ENCODE measurements around the gene TNFAIP8L2.
A peak's percentile ranks its signal among the peaks of the same experiment; 100 is the strongest.

The TNFAIP8L2 gene

GRCh38 chr1:151164732-151165280 lies 8.4 kb downstream of the TNFAIP8L2 start:
- no peak for DNase-seq (ENCODE audit: low read depth, low spot score)
- Histone ChIP-seq H3K9ac (ENCODE audit: insufficient read length, low read depth) (peak overlapping the region; percentile 97), H3K4me3 (ENCODE audit: insufficient read length, low read depth) (peak overlapping the region; percentile 96), H3K9me3 (ENCODE audit: insufficient read depth, low read length) (no peaks in the 10 kb centered on the region), H3K36me3 (ENCODE audit: insufficient read depth, insufficient read length, low read length) (peaks cover 52% of the 10 kb centered on the region), H3K4me1 (ENCODE audit: insufficient read depth, insufficient read length) (peaks cover 6% of the 10 kb centered on the region), H3K27me3 (ENCODE audit: insufficient read depth, insufficient read length) (no peaks in the 10 kb centered on the region)
- TF ChIP-seq ZNF274 (IDR thresholded peaks at IDR 0.05; ENCODE audit: low read depth, low read length) (no peak), YY1 (IDR thresholded peaks at IDR 0.05; ENCODE audit: insufficient read depth, insufficient read length) (no peak), SUZ12 (IDR thresholded peaks at IDR 0.05; ENCODE audit: extremely low read depth, insufficient read depth, insufficient read length) (no peak)

DNA sequence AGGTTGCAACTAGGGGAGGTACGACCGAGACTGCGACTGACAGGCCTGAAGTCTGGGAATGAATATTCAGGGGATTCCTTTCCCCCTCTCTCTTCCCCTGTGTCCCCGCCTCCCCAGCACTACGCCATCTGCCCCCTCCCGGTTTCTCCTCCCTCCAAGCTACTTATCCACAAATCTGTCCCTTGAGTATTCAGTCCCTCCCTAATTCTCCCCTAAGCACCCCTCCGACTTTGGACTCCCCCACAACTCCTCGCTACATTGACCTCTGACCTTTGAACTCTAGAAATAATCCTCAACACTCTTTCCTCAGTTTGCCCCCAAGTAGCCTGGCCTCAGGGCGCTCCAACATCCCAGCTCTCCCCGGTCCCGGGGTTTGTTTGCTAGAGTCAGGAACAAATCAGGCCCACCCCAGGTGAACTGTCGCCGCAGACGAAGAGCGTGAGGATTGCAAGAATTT lies 8.9 kb downstream of the TNFAIP8L2 start:
- peak; percentile 83 for DNase-seq (ENCODE audit: low read depth, low spot score)
- Histone ChIP-seq H3K27me3 (ENCODE audit: insufficient read depth, insufficient read length) (no peaks in the 10 kb centered on the region), H3K9me3 (ENCODE audit: insufficient read depth, low read length) (no peaks in the 10 kb centered on the region), H3K4me3 (ENCODE audit: insufficient read length, low read depth) (peak overlapping the region; percentile 96), H3K4me1 (ENCODE audit: insufficient read depth, insufficient read length) (peaks cover 8% of the 10 kb centered on the region), H3K36me3 (ENCODE audit: insufficient read depth, insufficient read length, low read length) (peaks cover 56% of the 10 kb centered on the region), H3K9ac (ENCODE audit: insufficient read length, low read depth) (peak overlapping the region; percentile 97)
- TF ChIP-seq YY1 (IDR thresholded peaks at IDR 0.05; ENCODE audit: insufficient read depth, insufficient read length) = no peak

DNA sequence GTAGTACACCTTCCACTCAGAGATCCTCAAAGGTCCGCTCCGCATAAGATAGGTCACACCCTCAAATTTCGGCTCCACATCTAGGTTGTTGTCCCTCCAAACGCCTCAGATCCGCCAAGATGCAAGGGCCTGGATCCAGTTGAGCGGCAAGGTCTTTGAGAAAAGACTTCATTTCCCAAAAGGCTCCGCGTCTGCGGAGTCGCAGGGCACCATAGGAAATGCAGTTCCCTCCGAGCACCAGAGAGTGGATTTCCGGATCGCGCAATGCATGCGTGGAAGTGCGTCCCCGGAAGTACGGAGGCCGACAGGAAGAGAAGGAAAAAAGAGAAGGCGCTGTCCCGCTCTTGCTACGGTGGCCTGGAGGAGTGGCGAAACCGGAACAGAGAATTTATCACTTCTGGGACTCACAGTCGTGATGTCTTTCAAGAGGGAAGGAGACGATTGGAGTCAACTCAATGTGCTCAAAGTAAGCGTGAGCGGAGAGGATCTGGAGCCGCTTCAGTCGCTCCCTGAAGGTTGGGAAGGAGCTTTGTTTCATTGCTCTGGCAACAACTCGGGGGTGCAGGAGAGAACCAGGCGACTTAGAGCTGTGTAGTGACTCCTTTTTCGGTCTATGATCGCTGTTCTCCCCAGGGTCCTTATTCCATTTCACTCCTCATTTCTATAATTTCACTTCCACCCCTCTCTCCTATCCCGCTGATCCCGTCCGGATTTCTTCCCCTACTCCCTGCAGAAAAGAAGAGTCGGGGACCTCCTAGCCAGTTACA lies 9.5 kb downstream of the TNFAIP8L2 start, which contains the start of the genes LYSMD1 and SCNM1:
Gene LYSMD1, minus strand, starts transcription at position 165 of the 767 bp plus-strand sequence. CDS start 644 bp downstream, outside the sequence.
Gene SCNM1, plus strand, starts transcription at position 407 of the 767 bp plus-strand sequence. Its CDS starts 9 bp downstream, at position 416.
- Histone ChIP-seq H3K9ac (ENCODE audit: insufficient read length, low read depth) (peak within 1 kb of the TSS; percentile 97), H3K9me3 (ENCODE audit: insufficient read depth, low read length) (no peaks in the 10 kb centered on the region), H3K27me3 (ENCODE audit: insufficient read depth, insufficient read length) (no peaks in the 10 kb centered on the region), H3K36me3 (ENCODE audit: insufficient read depth, insufficient read length, low read length) (peaks cover 56% of the 10 kb centered on the region), H3K4me1 (ENCODE audit: insufficient read depth, insufficient read length) (peaks cover 10% of the 10 kb centered on the region), H3K4me3 (ENCODE audit: insufficient read length, low read depth) (peak within 1 kb of the TSS; percentile 96)
- TF ChIP-seq SUZ12 (IDR thresholded peaks at IDR 0.05; ENCODE audit: extremely low read depth, insufficient read depth, insufficient read length) (no peak), YY1 (IDR thresholded peaks at IDR 0.05; ENCODE audit: insufficient read depth, insufficient read length) (no peak), ZNF274 (IDR thresholded peaks at IDR 0.05; ENCODE audit: low read depth, low read length) (no peak)
- DNase-seq (ENCODE audit: low read depth, low spot score) = peak; percentile 99

DNA sequence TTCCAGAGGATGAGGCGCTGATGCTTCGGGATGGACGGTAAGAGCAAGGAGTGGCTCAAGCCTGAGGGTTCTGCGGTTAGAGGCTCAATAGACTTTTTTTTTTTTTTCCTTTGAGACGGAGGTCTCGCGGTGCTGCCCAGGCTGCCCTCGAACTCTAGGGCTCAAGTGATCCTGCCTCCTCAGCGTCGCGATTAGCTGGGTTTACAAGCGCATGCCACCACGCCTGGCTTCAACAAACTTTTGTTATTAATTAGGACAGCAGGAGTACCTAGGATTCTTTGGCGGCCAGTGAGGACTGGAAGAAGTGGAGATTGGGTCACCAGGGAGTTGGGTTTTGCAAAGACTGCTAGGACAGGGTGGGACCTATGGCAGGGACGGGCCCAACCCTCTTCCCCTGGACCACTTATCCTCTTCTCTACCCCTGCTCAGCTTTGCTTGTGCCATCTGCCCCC lies 10.1 kb downstream of the TNFAIP8L2 start:
- no peak for DNase-seq (ENCODE audit: low read depth, low spot score)
- Histone ChIP-seq H3K9me3 (ENCODE audit: insufficient read depth, low read length) (no peaks in the 10 kb centered on the region), H3K36me3 (ENCODE audit: insufficient read depth, insufficient read length, low read length) (peaks cover 58% of the 10 kb centered on the region), H3K4me3 (ENCODE audit: insufficient read length, low read depth) (peak overlapping the region; percentile 96), H3K9ac (ENCODE audit: insufficient read length, low read depth) (peak overlapping the region; percentile 97), H3K27me3 (ENCODE audit: insufficient read depth, insufficient read length) (no peaks in the 10 kb centered on the region), H3K4me1 (ENCODE audit: insufficient read depth, insufficient read length) (peaks cover 10% of the 10 kb centered on the region)
- no peak for TF ChIP-seq SUZ12 (IDR thresholded peaks at IDR 0.05; ENCODE audit: extremely low read depth, insufficient read depth, insufficient read length)
- TF ChIP-seq ZNF274 (IDR thresholded peaks at IDR 0.05; ENCODE audit: low read depth, low read length) = no peak
- no peak for TF ChIP-seq YY1 (IDR thresholded peaks at IDR 0.05; ENCODE audit: insufficient read depth, insufficient read length)

DNA sequence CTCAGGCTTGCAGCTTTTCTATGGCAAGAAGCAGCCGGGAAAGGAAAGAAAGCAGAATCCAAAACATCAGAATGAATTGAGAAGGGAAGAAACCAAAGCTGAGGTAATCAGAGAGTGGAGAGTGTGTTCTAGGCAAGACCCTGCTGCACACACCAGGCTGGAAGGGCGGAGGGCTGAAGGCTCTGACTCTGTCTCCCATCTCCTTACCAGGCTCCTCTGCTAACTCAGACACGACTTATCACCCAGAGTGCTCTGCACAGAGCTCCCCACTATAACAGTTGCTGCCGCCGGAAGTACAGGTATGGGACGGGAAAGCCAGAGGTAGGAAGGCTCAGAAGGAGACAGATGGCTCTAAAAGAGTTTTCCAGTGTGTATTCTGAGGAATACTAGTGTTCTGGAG lies 10.7 kb downstream of the TNFAIP8L2 start:
- TF ChIP-seq ZNF274 (IDR thresholded peaks at IDR 0.05; ENCODE audit: low read depth, low read length) = no peak
- peak overlapping the region; percentile 96 for H3K4me3 ChIP-seq (ENCODE audit: insufficient read length, low read depth)
- peak overlapping the region; percentile 97 for H3K9ac ChIP-seq (ENCODE audit: insufficient read length, low read depth)
- H3K27me3 ChIP-seq (ENCODE audit: insufficient read depth, insufficient read length) = no peaks in the 10 kb centered on the region
- peaks cover 58% of the 10 kb centered on the region for H3K36me3 ChIP-seq (ENCODE audit: insufficient read depth, insufficient read length, low read length)
- peaks cover 10% of the 10 kb centered on the region for H3K4me1 ChIP-seq (ENCODE audit: insufficient read depth, insufficient read length)
- DNase-seq (ENCODE audit: low read depth, low spot score) = no peak
- no peaks in the 10 kb centered on the region for H3K9me3 ChIP-seq (ENCODE audit: insufficient read depth, low read length)

DNA sequence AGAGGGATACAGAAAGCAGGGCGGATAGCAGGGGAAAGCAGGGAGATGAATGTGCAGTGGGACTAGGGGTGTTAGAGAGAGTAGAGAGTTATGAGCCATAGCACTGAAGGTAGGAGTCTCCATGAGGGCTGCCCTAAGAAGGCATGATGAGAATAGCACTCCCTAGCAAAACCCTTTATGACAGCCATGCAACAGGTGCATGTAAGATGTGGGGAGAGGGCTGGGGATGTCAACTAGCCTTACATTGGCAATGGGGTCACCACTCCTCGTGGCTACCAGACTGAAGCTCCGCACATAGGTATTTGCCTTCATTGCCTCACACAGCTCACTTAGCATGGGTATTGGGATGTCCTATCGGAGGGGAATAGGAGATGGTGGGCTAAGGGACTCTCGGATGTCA lies 14.7 kb downstream of the TNFAIP8L2 start:
- no peak overlapping the region for H3K4me3 ChIP-seq (ENCODE audit: insufficient read length, low read depth)
- no peak overlapping the region for H3K9ac ChIP-seq (ENCODE audit: insufficient read length, low read depth)
- no peak for DNase-seq (ENCODE audit: low read depth, low spot score)
- H3K9me3 ChIP-seq (ENCODE audit: insufficient read depth, low read length) = no peaks in the 10 kb centered on the region
- no peaks in the 10 kb centered on the region for H3K27me3 ChIP-seq (ENCODE audit: insufficient read depth, insufficient read length)
- H3K4me1 ChIP-seq (ENCODE audit: insufficient read depth, insufficient read length) = peaks cover 10% of the 10 kb centered on the region
- H3K36me3 ChIP-seq (ENCODE audit: insufficient read depth, insufficient read length, low read length) = peaks cover 78% of the 10 kb centered on the region
- TF ChIP-seq SUZ12 (IDR thresholded peaks at IDR 0.05; ENCODE audit: extremely low read depth, insufficient read depth, insufficient read length) (no peak), YY1 (IDR thresholded peaks at IDR 0.05; ENCODE audit: insufficient read depth, insufficient read length) (no peak), ZNF274 (IDR thresholded peaks at IDR 0.05; ENCODE audit: low read depth, low read length) (no peak)

DNA sequence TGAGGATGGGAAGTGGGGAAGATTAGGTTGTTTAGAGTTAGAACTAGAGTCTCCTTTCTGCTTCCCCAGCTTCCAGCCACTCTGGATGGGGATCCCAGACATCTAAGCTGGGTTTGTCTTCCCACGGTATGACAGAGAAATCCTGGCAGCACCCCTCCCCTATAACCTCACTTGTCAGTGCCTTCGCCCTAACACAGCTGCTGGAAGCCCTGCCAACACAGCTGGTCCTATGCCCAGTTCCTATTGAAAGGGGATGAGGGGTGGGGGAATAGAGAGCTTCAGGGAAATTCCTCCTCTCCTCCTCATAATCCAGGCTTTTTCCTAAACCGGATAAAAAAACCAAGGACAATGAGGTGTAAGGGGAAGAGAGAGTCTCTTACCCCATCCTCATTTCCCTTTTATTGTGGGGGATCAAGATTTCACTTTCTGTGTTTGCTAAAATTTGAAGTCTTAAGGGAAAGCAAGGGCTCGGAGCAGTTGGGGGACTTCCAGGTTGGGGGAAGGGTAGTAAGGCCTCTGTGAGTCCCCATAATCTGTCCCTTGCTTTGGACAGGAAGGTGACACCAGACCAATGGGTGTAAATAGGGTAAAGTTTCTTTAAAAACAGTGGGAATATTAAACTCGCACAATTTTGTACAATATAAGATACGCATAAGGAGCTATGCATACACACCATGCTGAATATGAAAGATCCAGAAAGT lies 18.7 kb downstream of the TNFAIP8L2 start:
- no peak for DNase-seq (ENCODE audit: low read depth, low spot score)
- Histone ChIP-seq H3K4me1 (ENCODE audit: insufficient read depth, insufficient read length) (peaks cover 4% of the 10 kb centered on the region), H3K9ac (ENCODE audit: insufficient read length, low read depth) (no peak overlapping the region), H3K36me3 (ENCODE audit: insufficient read depth, insufficient read length, low read length) (peaks cover 80% of the 10 kb centered on the region), H3K4me3 (ENCODE audit: insufficient read length, low read depth) (no peak overlapping the region), H3K27me3 (ENCODE audit: insufficient read depth, insufficient read length) (no peaks in the 10 kb centered on the region), H3K9me3 (ENCODE audit: insufficient read depth, low read length) (no peaks in the 10 kb centered on the region)
- TF ChIP-seq SUZ12 (IDR thresholded peaks at IDR 0.05; ENCODE audit: extremely low read depth, insufficient read depth, insufficient read length) = no peak
- no peak for TF ChIP-seq YY1 (IDR thresholded peaks at IDR 0.05; ENCODE audit: insufficient read depth, insufficient read length)
- TF ChIP-seq ZNF274 (IDR thresholded peaks at IDR 0.05; ENCODE audit: low read depth, low read length) = no peak

All from NT2/D1 (cell line).